DOHH2 (cell line): ENCODE data around the gene SAPCD1.

ENCODE experiments used
- H3F3A ChIP-seq: fragments of 200-600 bp; sonication (generic), shearing (Covaris generic); 2 replicates; pipeline ENCODE4 v1.6.0; 2016; ENCODE audit warnings: antibody characterized with exemption, mild to moderate bottlenecking; ENCODE audit not compliant: control insufficient read depth, insufficient read depth
- H3K27ac ChIP-seq: fragments of 200-600 bp; sonication (generic); 2 replicates; pipeline ENCODE4 v1.5.1; 2014; ENCODE audit warnings: low read depth, mild to moderate bottlenecking, low read length, moderate library complexity
- H3K27me3 ChIP-seq: fragments of 200-600 bp; sonication (generic); 2 replicates; pipeline ENCODE4 v1.6.1; 2014; ENCODE audit warnings: mild to moderate bottlenecking, low read length, mixed read lengths; ENCODE audit not compliant: control insufficient read depth
- H3K36me3 ChIP-seq: fragments of 200-600 bp; sonication (generic); 2 replicates; pipeline ENCODE4 v1.6.1; 2014; ENCODE audit warnings: mild to moderate bottlenecking, low read length, moderate library complexity, mixed read lengths; ENCODE audit not compliant: control insufficient read depth
- H3K4me1 ChIP-seq: fragments of 200-600 bp; sonication (generic); 2 replicates; pipeline ENCODE4 v1.6.1; 2014; ENCODE audit warnings: mild to moderate bottlenecking, low read length, mixed read lengths; ENCODE audit not compliant: control insufficient read depth
- H3K4me2 ChIP-seq: fragments of 200-600 bp; sonication (generic); 2 replicates; pipeline ENCODE4 v1.6.0; 2014; ENCODE audit warnings: mild to moderate bottlenecking, low read length, moderate library complexity
- H3K4me3 ChIP-seq: fragments of 200-600 bp; sonication (generic); 2 replicates; pipeline ENCODE4 v1.5.1; 2014; ENCODE audit warnings: mild to moderate bottlenecking, low read length, mixed read lengths
- H3K79me2 ChIP-seq: fragments of 200-600 bp; sonication (generic); 2 replicates; pipeline ENCODE4 v1.6.1; 2014; ENCODE audit warnings: mild to moderate bottlenecking, low read length, mixed read lengths; ENCODE audit not compliant: control insufficient read depth
- H3K9me2 ChIP-seq: fragments of 200-600 bp; sonication (generic); replicated peaks from 2 replicates; pipeline ENCODE4 v1.6.1; 2014; ENCODE audit warnings: mild to moderate bottlenecking, low read length, mixed read lengths; ENCODE audit not compliant: control insufficient read depth
- H3K9me3 ChIP-seq: fragments of 200-600 bp; sonication (generic); 2 replicates; pipeline ENCODE4 v1.6.1; 2014; ENCODE audit warnings: antibody characterized with exemption, low read length, mixed read lengths; ENCODE audit not compliant: control insufficient read depth, insufficient read depth
- H4K20me1 ChIP-seq: fragments of 200-600 bp; sonication (generic); 2 replicates; pipeline ENCODE4 v1.6.0; 2014; ENCODE audit warnings: low read depth, mild to moderate bottlenecking, antibody characterized with exemption, low read length, moderate library complexity; ENCODE audit not compliant: control insufficient read depth, insufficient read depth
- EZH2phosphoT487 ChIP-seq: fragments of 200-600 bp; sonication (generic); IDR thresholded peaks from 2 replicates; pipeline ENCODE4 v1.6.1; 2017; ENCODE audit warnings: borderline replicate concordance, mild to moderate bottlenecking, antibody characterized with exemption, low read length, moderate library complexity, mixed read lengths
- TF ChIP-seq, protein P1 (sequence below): fragments of 200-600 bp; sonication (generic); IDR thresholded peaks from one replicate; pipeline ENCODE4 v1.5.1; 2014; ENCODE audit warnings: antibody characterized with exemption, mild to moderate bottlenecking, low read depth, low read length; ENCODE audit not compliant: poor library complexity, severe bottlenecking

Gene SAPCD1

DNA sequence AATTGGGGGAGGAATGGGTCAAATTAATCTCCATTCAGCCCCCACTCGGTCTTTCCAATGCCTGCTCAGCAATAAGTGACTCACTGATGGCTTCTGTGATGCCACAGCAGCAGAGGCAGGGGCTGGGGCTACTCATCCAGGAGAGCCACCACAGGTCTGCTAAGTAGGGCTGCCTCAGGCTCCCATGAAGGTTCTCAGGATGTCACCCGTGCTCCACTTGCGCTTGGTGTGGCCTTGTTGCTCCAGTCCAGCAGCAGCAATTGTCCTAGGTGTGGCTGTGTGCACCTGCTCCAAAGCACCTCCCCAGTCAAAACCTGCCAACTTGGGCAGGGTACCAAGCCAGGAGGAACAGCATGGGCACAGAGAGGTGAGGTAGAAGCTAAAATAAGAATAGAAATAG lies 40.3 kb upstream of the SAPCD1 start:
- no peak overlapping the region for H3K4me2 ChIP-seq
- H3F3A ChIP-seq, result no peaks in the 10 kb centered on the region
- H3K9me3 ChIP-seq, result no peaks in the 10 kb centered on the region
- peaks cover 5% of the 10 kb centered on the region for H3K4me1 ChIP-seq
- peaks cover 10% of the 10 kb centered on the region; the same call in 1 of the 2 replicates for H3K27me3 ChIP-seq
- H3K27ac ChIP-seq, result no peak overlapping the region
- H3K4me3 ChIP-seq, result no peak overlapping the region
- no peak for TF ChIP-seq EZH2phosphoT487
- TF ChIP-seq, protein P1, sequence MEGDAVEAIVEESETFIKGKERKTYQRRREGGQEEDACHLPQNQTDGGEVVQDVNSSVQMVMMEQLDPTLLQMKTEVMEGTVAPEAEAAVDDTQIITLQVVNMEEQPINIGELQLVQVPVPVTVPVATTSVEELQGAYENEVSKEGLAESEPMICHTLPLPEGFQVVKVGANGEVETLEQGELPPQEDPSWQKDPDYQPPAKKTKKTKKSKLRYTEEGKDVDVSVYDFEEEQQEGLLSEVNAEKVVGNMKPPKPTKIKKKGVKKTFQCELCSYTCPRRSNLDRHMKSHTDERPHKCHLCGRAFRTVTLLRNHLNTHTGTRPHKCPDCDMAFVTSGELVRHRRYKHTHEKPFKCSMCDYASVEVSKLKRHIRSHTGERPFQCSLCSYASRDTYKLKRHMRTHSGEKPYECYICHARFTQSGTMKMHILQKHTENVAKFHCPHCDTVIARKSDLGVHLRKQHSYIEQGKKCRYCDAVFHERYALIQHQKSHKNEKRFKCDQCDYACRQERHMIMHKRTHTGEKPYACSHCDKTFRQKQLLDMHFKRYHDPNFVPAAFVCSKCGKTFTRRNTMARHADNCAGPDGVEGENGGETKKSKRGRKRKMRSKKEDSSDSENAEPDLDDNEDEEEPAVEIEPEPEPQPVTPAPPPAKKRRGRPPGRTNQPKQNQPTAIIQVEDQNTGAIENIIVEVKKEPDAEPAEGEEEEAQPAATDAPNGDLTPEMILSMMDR, result no peak
- H4K20me1 ChIP-seq, result no peaks in the 10 kb centered on the region
- H3K9me2 ChIP-seq, result no peaks in the 10 kb centered on the region
- no peaks in the 10 kb centered on the region for H3K79me2 ChIP-seq
- peaks cover 8% of the 10 kb centered on the region for H3K36me3 ChIP-seq

- no peak within 1 kb of the TSS for H3K27ac ChIP-seq
Observed at GRCh38 chr6:31723245-31723979, 39.0 kb upstream of the SAPCD1 start, which contains the start of gene MPIG6B. MPIG6B (plus strand) TSS chr6:31723373; CDS start chr6:31723384, 11 bp downstream.

DNA sequence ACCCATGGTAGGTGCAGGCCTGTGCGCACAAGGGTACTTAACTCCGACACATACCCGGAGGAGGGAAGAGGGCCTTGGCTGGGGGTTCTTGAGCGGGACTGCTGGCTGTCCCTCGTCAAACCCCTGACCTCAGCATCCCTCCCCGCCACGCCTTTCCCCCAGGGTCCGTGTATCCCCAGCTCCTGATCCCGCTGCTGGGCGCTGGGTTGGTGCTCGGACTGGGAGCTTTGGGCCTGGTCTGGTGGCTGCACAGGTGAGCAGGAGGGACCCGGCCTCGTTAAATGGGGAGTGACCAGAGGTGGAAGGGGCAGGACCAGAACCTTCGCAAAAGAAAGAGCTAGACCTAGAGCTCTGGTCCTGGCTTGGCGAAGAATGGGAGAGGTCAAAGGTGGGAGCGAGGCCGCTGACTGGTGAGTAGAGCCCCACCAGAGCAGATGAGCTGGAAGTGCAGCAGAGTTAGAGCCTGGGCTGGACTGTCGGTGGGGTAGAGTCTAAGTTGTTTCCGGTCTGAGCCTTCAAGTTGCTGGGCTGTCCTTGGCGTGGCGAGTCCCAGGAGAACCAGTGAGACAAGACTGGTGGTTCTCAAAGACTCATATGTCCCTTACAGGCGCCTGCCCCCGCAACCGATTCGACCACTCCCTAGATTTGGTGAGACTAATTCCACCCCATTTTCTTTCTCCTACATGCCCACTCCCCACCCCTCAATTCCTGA lies 38.3 kb upstream of the SAPCD1 start:
- peaks cover 22% of the 10 kb centered on the region for H3K36me3 ChIP-seq
- H3K27ac ChIP-seq, result no peak overlapping the region
- H4K20me1 ChIP-seq, result 0 out of 2 replicates have a peak, but pooled peaks cover 3% of the 10 kb centered on the region
- H3K79me2 ChIP-seq, result no peaks in the 10 kb centered on the region
- no peak overlapping the region for H3K4me2 ChIP-seq
- TF ChIP-seq EZH2phosphoT487, result no peak
- TF ChIP-seq, protein P1, result no peak
- no peak overlapping the region for H3K4me3 ChIP-seq
- H3K27me3 ChIP-seq, result peaks cover 10% of the 10 kb centered on the region; the same call in 1 of the 2 replicates
- H3K9me3 ChIP-seq, result no peaks in the 10 kb centered on the region
- peaks cover 25% of the 10 kb centered on the region for H3K4me1 ChIP-seq
- peaks cover 3% of the 10 kb centered on the region for H3F3A ChIP-seq
- H3K9me2 ChIP-seq, result no peaks in the 10 kb centered on the region

More at GRCh38 chr6:31723245-31723979, 39.0 kb upstream of the SAPCD1 start, which contains the start of gene MPIG6B:
- Histone ChIP-seq H4K20me1 (no peaks in the 10 kb centered on the region), H3K9me2 (no peaks in the 10 kb centered on the region), H3F3A (peaks cover 3% of the 10 kb centered on the region), H3K79me2 (no peaks in the 10 kb centered on the region), H3K4me2 (no peak within 1 kb of the TSS), H3K27me3 (peaks cover 10% of the 10 kb centered on the region; the same call in 1 of the 2 replicates), H3K4me3 (no peak within 1 kb of the TSS), H3K4me1 (peaks cover 18% of the 10 kb centered on the region), H3K9me3 (no peaks in the 10 kb centered on the region), H3K36me3 (peaks cover 16% of the 10 kb centered on the region)
- no peak for TF ChIP-seq EZH2phosphoT487
